Skeletal muscle cell (primary cell): ENCODE measurements around the gene LAMC1.

ENCODE experiments used
- DNase-seq: peaks from one replicate; pipeline ENCODE4 v3.0.0-alpha.2; 2010; ENCODE audit warnings: low read depth
- H3K4me3 ChIP-seq: 2 replicates; pipeline ENCODE4 v1.5.1; 2011; ENCODE audit warnings: low read depth, mild to moderate bottlenecking, control low read depth, low read length, moderate library complexity

Gene LAMC1

GRCh38 chr1:183097438-183098051 is 74.3 kb downstream of the LAMC1 start:
- peak; percentile 71 for DNase-seq
- H3K4me3 ChIP-seq = no peak overlapping the region

DNA sequence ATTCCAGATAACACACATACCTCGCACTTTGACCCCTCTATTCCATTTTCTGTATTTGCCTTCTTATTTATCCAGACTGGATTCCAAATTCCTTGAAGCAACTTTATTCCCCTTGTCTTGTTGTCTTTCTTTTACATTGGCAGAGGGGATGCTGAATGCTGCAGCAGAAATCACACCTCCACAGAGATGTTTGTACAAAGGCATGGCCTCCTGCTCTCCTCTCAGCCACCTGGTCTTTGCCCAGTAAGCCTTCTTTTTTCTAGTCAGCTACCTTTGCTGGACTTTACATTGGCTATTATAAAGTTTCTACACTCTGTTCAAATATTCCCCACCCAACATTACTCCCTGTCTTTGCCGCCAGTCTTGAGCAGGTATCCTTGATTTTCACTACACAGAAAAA is 75.1 kb downstream of the LAMC1 start:
- H3K4me3 ChIP-seq = no peak overlapping the region
- no peak for DNase-seq

DNA sequence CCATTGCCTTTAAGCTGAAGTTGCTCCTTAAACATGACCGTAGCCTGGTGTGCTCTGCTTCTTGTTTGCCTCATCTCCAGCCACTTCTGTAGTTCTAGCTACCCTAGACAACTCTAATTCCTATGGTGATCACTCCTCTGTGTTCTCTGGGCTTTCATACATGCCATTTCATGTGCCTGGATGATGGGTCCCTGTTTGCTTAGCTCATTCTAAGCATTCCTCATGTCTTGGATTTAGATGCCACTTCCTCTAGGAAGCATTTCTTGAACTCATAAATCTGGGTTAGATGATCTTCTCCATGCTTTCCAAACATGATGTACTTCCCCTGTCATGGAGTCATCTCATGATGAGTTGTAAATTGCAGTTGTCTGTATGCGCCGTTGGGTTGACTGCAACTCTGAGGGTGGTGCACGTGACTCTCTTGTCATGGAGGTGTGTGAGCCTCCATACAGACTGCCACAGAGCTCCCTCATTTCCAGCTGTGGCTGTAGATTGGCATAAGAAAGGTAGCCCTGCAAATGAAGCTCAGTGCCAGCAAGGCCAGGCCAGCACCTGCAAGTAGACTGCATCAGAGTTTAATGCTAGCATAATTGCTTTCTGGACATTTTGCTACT is 77.2 kb downstream of the LAMC1 start:
- no peak for DNase-seq
- no peak overlapping the region for H3K4me3 ChIP-seq

GRCh38 chr1:183101081-183101480 is 77.9 kb downstream of the LAMC1 start:
- DNase-seq = no peak
- no peak overlapping the region for H3K4me3 ChIP-seq

DNA sequence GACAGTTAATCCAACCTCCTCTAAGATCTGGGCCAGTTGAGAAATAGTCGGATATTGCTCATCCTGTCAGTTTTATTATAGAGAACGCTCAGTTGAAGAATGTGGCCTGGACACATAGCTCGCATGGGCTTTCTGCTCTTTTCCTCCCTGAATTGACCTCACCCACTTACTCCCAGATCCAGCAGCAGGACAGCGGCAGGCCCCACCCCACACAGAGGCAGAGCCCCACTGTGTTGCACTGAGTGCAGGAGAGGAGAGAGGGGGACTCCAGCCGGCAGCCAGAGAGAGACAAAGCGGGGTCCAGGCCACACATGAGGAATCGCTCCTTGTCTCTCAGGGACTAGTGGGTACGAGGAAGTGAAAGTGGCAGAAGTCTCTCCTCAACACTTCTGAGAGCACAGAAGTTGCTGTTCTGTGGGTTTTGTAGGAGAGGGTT is 78.6 kb downstream of the LAMC1 start:
- DNase-seq = no peak
- no peak overlapping the region for H3K4me3 ChIP-seq

DNA sequence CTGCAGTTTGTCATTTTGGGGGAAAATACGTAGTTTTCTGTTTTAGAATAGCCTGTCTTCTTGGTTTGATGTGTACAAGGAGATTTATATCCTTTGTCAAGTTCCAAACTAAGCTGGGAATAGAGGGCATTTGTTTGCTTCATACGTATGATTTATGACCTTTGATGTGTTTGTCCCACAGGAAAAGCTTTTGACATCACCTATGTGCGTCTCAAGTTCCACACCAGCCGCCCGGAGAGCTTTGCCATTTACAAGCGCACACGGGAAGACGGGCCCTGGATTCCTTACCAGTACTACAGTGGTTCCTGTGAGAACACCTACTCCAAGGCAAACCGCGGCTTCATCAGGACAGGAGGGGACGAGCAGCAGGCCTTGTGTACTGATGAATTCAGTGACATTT is 79.9 kb downstream of the LAMC1 start:
- DNase-seq = no peak
- no peak overlapping the region for H3K4me3 ChIP-seq

DNA sequence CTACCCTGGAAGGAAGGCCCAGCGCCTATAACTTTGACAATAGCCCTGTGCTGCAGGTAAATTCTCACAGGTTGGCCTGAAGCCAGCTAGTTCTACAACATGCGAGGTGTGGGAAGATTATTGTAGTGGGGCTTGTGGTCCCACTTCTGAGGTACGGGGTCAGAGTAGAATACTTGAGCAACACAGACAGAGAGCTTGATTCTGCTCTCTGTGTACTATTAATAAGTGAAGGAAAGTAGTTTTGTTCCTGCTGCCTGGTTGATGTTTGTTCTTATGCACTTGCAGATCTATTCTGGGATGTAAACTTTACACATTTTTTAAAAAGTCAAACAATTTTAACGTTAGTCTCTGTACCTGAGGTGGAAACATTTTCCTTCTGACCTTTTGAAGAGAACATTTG is 80.4 kb downstream of the LAMC1 start:
- H3K4me3 ChIP-seq = no peak overlapping the region
- DNase-seq = no peak

GRCh38 chr1:183105449-183105848 is 82.2 kb downstream of the LAMC1 start:
- no peak overlapping the region for H3K4me3 ChIP-seq
- peak; percentile 43 for DNase-seq

DNA sequence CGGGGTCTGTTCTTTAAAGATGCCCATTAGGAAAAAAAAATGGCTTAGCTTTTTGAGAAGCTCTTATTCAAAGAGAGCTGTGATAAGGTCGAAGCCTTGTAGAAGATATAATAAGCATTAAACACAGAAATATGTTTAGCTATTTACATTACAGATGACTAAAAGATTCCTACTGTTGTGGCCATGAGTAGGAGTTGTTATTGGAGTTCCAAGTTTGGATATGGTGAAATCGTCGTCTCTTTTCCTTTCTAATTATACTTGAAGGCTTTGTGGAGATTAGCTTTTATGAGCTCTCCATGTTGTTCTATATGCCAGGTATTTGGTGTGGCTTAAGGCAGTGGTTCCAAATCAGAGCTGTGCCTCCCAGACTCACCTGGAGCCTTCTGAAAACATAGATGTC is 82.9 kb downstream of the LAMC1 start:
- DNase-seq = no peak
- no peak overlapping the region for H3K4me3 ChIP-seq

DNA sequence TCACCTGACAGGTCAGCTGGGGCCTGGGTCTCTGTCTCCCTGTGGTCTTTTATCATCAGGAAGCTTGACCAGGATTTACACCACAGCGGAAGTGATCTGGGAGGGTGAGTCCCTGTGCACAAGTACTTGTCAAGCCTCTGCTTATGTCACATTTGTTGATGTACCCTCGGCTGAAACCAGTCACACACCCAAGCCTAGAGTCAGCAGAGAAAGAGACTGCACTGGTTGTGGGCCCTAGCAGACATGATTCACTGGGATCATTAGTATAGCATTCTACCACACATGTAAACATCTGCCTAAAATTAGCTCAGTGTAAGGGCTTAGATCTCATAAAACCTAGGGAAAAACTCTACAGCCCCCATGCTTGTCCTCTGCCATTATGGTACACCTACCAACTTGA is 83.5 kb downstream of the LAMC1 start:
- no peak overlapping the region for H3K4me3 ChIP-seq
- no peak for DNase-seq

DNA sequence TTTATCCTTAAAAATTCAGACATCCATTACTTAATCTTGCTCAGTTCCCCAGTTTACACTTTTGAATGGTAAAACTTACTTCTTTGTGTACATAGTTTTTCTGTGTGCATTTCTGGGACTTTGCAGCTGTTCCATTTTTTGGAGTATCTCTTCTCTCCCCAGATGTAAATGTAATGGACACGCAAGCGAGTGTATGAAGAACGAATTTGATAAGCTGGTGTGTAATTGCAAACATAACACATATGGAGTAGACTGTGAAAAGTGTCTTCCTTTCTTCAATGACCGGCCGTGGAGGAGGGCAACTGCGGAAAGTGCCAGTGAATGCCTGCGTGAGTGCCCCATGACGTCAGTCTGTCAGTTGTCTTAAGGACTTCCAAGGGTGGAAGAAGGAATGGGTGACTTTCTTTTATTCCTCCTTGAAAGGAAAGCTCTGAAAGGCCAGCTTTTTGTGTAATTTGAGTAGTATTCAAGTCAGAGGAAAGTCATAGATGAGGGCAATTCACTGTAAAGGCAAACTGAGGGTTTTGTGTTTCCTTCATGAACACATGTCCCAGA is 87.2 kb downstream of the LAMC1 start:
- no peak for DNase-seq
- H3K4me3 ChIP-seq = no peak overlapping the region

DNA sequence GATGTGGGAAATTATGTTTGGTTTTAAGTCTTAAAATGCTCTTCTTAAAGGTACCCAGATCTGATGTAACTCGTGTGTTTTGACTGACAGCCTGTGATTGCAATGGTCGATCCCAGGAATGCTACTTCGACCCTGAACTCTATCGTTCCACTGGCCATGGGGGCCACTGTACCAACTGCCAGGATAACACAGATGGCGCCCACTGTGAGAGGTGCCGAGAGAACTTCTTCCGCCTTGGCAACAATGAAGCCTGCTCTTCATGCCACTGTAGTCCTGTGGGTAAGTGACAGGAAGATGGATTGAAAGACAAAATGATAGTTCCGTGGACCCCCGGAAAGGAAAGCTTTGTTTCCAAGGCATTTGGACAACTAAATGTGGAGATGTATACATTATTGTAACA is 91.2 kb downstream of the LAMC1 start:
- H3K4me3 ChIP-seq = no peak overlapping the region
- no peak for DNase-seq

- no peak overlapping the region for H3K4me3 ChIP-seq
- DNase-seq = no peak
These were observed 93.2 kb downstream of the LAMC1 start for GRCh38 chr1:183116416-183116815.

GRCh38 chr1:183121609-183122008 is 98.4 kb downstream of the LAMC1 start:
- DNase-seq = no peak
- H3K4me3 ChIP-seq = no peak overlapping the region

DNA sequence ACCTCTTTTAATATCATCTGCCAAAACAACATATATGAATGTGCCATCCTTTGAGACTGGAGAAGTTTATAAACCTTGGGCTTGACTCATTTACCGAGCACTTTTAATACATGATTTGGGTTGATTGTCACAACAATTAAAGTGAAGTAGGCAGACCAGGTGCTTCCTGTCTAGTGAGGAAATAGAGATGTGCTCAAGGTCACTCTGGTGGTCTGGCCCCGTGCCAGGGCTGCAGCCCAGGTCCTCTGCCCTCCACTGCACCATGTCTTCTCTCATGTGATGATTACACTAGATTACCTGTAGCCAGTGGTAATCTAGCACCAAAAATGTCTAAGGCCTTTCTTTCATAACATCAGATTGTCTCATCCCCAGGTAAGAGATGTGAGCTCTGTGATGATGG is 101.0 kb downstream of the LAMC1 start:
- no peak for DNase-seq
- H3K4me3 ChIP-seq = no peak overlapping the region

DNA sequence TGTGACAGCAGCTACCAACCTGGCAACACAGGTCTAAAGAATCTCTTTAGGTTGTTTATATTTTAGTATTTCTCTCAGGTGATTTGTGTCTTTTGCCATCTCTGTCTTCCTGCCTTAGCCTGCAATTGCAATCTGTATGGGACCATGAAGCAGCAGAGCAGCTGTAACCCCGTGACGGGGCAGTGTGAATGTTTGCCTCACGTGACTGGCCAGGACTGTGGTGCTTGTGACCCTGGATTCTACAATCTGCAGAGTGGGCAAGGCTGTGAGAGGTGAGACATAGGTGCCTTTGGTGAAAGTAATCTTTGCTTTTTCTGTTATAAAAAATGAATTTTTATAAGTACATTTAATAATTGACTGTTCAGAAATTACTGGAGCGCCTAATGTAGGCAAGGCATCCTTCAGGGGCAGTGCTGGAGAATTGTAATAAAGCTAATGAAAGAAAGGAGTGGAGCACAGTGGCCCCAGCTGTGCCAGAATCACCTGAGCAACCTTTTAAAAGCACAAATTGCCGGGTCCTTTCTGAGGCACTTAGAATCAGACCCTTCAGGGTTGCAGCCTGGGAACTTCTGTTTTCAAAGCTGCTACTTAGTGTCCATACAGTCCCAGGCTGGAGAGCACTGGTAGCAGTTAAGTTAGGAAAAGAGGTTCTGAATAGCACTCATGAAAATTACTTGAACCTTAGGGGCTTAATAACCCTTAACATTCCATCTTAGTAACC is 102.2 kb downstream of the LAMC1 start:
- DNase-seq = no peak
- H3K4me3 ChIP-seq = no peak overlapping the region

DNA sequence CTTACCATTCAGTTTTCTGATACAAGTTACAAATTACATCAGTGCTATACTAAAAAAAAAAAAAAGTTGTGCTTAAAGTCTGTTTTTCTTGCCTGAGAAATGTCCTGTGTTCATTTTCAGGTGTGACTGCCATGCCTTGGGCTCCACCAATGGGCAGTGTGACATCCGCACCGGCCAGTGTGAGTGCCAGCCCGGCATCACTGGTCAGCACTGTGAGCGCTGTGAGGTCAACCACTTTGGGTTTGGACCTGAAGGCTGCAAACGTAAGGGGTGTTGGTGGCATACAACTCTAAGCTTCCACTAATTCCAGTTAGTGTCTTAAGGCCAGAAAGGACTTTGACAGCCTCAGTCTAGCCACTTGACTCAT is 102.8 kb downstream of the LAMC1 start:
- no peak for DNase-seq
- no peak overlapping the region for H3K4me3 ChIP-seq

- H3K4me3 ChIP-seq = no peak overlapping the region
- no peak for DNase-seq
These were observed 103.3 kb downstream of the LAMC1 start for GRCh38 chr1:183126528-183126927.

GRCh38 chr1:183129921-183130690 is 106.9 kb downstream of the LAMC1 start:
- no peak for DNase-seq

DNA sequence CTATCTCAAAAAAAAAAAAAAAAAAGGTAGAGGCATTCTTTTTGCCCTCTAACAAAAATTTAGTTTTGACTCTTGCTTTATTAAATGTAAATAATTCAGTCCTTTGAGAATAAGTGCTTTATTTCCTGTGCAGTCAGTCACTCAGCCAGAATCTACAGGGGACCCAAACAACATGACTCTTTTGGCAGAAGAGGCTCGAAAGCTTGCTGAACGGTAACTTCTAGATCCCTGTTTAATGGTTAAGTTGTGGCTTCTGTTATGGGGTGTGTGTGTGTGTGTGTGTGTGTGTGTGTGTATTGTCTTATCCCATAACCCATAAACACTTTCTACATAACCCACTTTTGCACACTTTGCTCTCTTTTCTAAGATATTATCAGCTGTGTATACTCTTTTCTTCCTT is 107.9 kb downstream of the LAMC1 start:
- DNase-seq = no peak
- H3K4me3 ChIP-seq = no peak overlapping the region

More at GRCh38 chr1:183129921-183130690, 106.9 kb downstream of the LAMC1 start:
- no peak overlapping the region for H3K4me3 ChIP-seq
